GM12878 (cell line): ENCODE data around the gene SIRT3. TPM values are rescaled to one million over a fixed set of nuclear protein-coding genes. Genes with fewer than 3 reads are reported as not detected.
A peak's percentile ranks its signal among the peaks of the same experiment; 100 is the strongest.

Experiments
- ATAC-seq: fragments of 200-7000 bp; cut with Tn5 transposase; 3 replicates; pipeline ENCODE4 v1.9.1; 2020; ENCODE audit warnings: mild to moderate bottlenecking, moderate library complexity
- BruUV-seq: library from RNA; stranded (reverse); fragments of 400-500 nt; replicated peaks from 2 replicates; lab custom pipeline; 2021; lab: Mats Ljungman, UMichigan
- CTCF ChIA-PET: fragments of 300-600 bp; sonication (Branson Sonifier 250); formaldehyde crosslinking; extraction: SDS; loops from one replicate; lab custom pipeline; 2021; ENCODE audit warnings: inconsistent platforms; lab: Yijun Ruan, JAX
- POLR2A ChIA-PET: fragments of 350-600 bp; formaldehyde crosslinking; extraction: SDS; loops from one replicate; lab custom pipeline; 2021; ENCODE audit warnings: inconsistent platforms; lab: Charles Lee
- RAD21 ChIA-PET: fragments of 300-600 bp; sonication (Branson Sonifier 250); formaldehyde crosslinking; loops from one replicate; lab custom pipeline; 2023; ENCODE audit warnings: antibody characterized with exemption; ENCODE audit not compliant: unreplicated experiment; lab: Charles Lee
- SMC1A ChIA-PET: fragments of 300-600 bp; sonication (Branson Sonifier 250); formaldehyde crosslinking; loops from one replicate; lab custom pipeline; 2023; ENCODE audit not compliant: unreplicated experiment, uncharacterized antibody; lab: Charles Lee
- DNase-seq: peaks from one replicate; pipeline ENCODE4 v3.0.0-alpha.2; 2011; ENCODE audit warnings: low read depth, low spot score
- FAIRE-seq: peaks from 3 replicates; lab custom pipeline; 2011; peaks lifted over from hg19 to GRCh38; lab: Jason Lieb, UNC
- H2AFZ ChIP-seq: 2 replicates; pipeline ENCODE4 v1.6.0; 2011; ENCODE audit warnings: low read depth, low read length, control low read depth; ENCODE audit not compliant: control insufficient read depth
- H3K27ac ChIP-seq: 2 replicates; pipeline ENCODE4 v1.5.1; 2011; ENCODE audit warnings: control low read depth; ENCODE audit not compliant: control insufficient read depth, insufficient read depth
- H3K27me3 ChIP-seq, 2 experiments: replicated peaks in 1 of 2; 2 replicates each; pipeline versions ENCODE4 v1.6.0 to v1.6.1; 2011; ENCODE audit warnings: low read length in 1 of 2; ENCODE audit not compliant: control insufficient read depth in 2 of 2, insufficient read depth in 2 of 2
- H3K36me3 ChIP-seq, 2 experiments: 2 replicates each; pipeline ENCODE4 v1.5.1; 2011; ENCODE audit warnings: low read length in 1 of 2; ENCODE audit not compliant: control insufficient read depth in 2 of 2, insufficient read depth in 2 of 2
- H3K4me1 ChIP-seq: 2 replicates; pipeline ENCODE4 v1.6.1; 2011; ENCODE audit warnings: mild to moderate bottlenecking, low read length, moderate library complexity, mixed read lengths; ENCODE audit not compliant: control insufficient read depth, insufficient read depth
- H3K4me2 ChIP-seq: 2 replicates; pipeline ENCODE4 v1.6.0; 2011; ENCODE audit warnings: control low read depth; ENCODE audit not compliant: control insufficient read depth, insufficient read depth
- H3K4me3 ChIP-seq: fragments of 200-600 bp; sonication (generic); 2 replicates; pipeline ENCODE4 v1.5.1; 2016
- H3K79me2 ChIP-seq: 2 replicates; pipeline ENCODE4 v1.6.0; 2011; ENCODE audit warnings: low read length; ENCODE audit not compliant: control insufficient read depth, insufficient read depth
- H3K9ac ChIP-seq: 2 replicates; pipeline ENCODE4 v1.8.0; 2011; ENCODE audit warnings: low read length, control low read depth, mixed read lengths; ENCODE audit not compliant: control insufficient read depth, insufficient read depth
- H3K9me3 ChIP-seq: replicated peaks from 3 replicates; pipeline ENCODE4 v1.5.1; 2011; ENCODE audit warnings: mild to moderate bottlenecking, low read length; ENCODE audit not compliant: control insufficient read depth, insufficient read depth
- H4K20me1 ChIP-seq: 2 replicates; pipeline ENCODE4 v1.6.0; 2011; ENCODE audit not compliant: control insufficient read depth, insufficient read depth
- BHLHE40 ChIP-seq, 2 experiments: fragments of 450-650 bp in 1 of 2; IDR thresholded peaks; 2 replicates each; pipeline ENCODE4 v1.6.1; 2011 to 2017; ENCODE audit warnings: low read depth in 2 of 2, borderline replicate concordance in 1 of 2, improper control_type of control experiment in 1 of 2, low read length in 1 of 2, mild to moderate bottlenecking in 1 of 2
- CREB1 ChIP-seq: IDR thresholded peaks from 2 replicates; pipeline ENCODE4 v1.6.1; 2012; ENCODE audit warnings: low read depth, mild to moderate bottlenecking, inconsistent platforms
- REST ChIP-seq: IDR thresholded peaks from 2 replicates; pipeline ENCODE4 v1.6.1; 2012; ENCODE audit warnings: mild to moderate bottlenecking, low read depth, low read length
- SMC3 ChIP-seq: IDR thresholded peaks from 2 replicates; pipeline ENCODE4 v1.6.1; 2011; ENCODE audit warnings: low read length, improper control_type of control experiment, borderline replicate concordance
- ZZZ3 ChIP-seq: IDR thresholded peaks from 2 replicates; pipeline ENCODE4 v1.6.1; 2011; ENCODE audit warnings: low read depth; ENCODE audit not compliant: control insufficient read depth, insufficient read length
- WGBS: methylation state at CpG from one replicate; pipeline ENCODE4 v1.1.6; 2016; ENCODE audit warnings: low lambda C conversion rate; ENCODE audit not compliant: insufficient replicate concordance, insufficient coverage; ENCODE audit errors: missing lambda C conversion rate; 5-methylcytosine and 5-hydroxymethylcytosine counted together
- in situ Hi-C: fragments of 300-500 bp; cut with MboI; formaldehyde crosslinking; loops from 9 replicates; pipeline ENCODE4 v1.14.3; 2018; ENCODE audit warnings: mixed read lengths
- intact Hi-C: fragments of 100-400 bp; cut with micrococcal nuclease; formaldehyde crosslinking; loops from one replicate; pipeline ENCODE4 v1.14.2; 2022; ENCODE audit not compliant: unreplicated experiment
- polyA plus RNA-seq, 11 experiments: library from polyadenylated mRNA; depleted of rRNA in 4 of 11; unstranded in 6 of 11; stranded (reverse) in 5 of 11; fragments of >200 nt; fragmentation: Nextera tagmentation in 4 of 11; fragmentation: Illumina TruSeq in 1 of 11; extraction: Ambion mirVana in 4 of 11; extraction: Trizol in 1 of 11; gene quantifications; 1 replicate in 1 of 11; 2 replicates in 10 of 11; pipeline versions ENCODE4 v1.2.1 to v1.2.3, GENCODE V29; 2011 to 2016; ENCODE audit warnings: inconsistent platforms in 2 of 11, missing spikeins in 2 of 11, low read depth in 1 of 11
- total RNA-seq, 4 experiments: library from RNA; depleted of rRNA in 3 of 4; stranded (reverse); fragments of >200 nt in 3 of 4; fragmentation: Illumina TruSeq in 1 of 4; extraction: Trizol in 1 of 4; gene quantifications; 2 replicates each; pipeline versions ENCODE4 v1.2.1 to v1.2.3, GENCODE V29; 2013 to 2021
- TF ChIP-seq, protein P1 (sequence below): fragments of 450-650 bp; IDR thresholded peaks from 2 replicates; pipeline ENCODE4 v1.6.1; 2017; ENCODE audit warnings: mild to moderate bottlenecking, moderate library complexity

The SIRT3 gene
- total and polyA plus RNA-seq, 10 of the 15 experiments (the other 5 are each of a cell fraction or from before 2014, with no cell fraction given), result 0.90 to 23.2 (median 12.6) TPM

- TF ChIP-seq, protein P1, sequence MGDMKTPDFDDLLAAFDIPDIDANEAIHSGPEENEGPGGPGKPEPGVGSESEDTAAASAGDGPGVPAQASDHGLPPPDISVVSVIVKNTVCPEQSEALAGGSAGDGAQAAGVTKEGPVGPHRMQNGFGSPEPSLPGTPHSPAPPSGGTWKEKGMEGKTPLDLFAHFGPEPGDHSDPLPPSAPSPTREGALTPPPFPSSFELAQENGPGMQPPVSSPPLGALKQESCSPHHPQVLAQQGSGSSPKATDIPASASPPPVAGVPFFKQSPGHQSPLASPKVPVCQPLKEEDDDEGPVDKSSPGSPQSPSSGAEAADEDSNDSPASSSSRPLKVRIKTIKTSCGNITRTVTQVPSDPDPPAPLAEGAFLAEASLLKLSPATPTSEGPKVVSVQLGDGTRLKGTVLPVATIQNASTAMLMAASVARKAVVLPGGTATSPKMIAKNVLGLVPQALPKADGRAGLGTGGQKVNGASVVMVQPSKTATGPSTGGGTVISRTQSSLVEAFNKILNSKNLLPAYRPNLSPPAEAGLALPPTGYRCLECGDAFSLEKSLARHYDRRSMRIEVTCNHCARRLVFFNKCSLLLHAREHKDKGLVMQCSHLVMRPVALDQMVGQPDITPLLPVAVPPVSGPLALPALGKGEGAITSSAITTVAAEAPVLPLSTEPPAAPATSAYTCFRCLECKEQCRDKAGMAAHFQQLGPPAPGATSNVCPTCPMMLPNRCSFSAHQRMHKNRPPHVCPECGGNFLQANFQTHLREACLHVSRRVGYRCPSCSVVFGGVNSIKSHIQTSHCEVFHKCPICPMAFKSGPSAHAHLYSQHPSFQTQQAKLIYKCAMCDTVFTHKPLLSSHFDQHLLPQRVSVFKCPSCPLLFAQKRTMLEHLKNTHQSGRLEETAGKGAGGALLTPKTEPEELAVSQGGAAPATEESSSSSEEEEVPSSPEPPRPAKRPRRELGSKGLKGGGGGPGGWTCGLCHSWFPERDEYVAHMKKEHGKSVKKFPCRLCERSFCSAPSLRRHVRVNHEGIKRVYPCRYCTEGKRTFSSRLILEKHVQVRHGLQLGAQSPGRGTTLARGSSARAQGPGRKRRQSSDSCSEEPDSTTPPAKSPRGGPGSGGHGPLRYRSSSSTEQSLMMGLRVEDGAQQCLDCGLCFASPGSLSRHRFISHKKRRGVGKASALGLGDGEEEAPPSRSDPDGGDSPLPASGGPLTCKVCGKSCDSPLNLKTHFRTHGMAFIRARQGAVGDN, result no peak
- no peak for TF ChIP-seq ZZZ3
- no peak for TF ChIP-seq CREB1
- TF ChIP-seq, all 136 proteins: peak for 0
Measured at GRCh38 chr11:280706-281485, 44.8 kb upstream of the SIRT3 start (continued).

- no peaks in the 10 kb centered on the region; the same call in 2 of the 3 replicates for H3K9me3 ChIP-seq
- no peak overlapping the region for H3K4me2 ChIP-seq
- peaks cover 15 to 20% of the 10 kb centered on the region in 2 experiments for H3K27me3 ChIP-seq
- SMC1A ChIA-PET, result no interaction called here
- ATAC-seq (peak; percentile 70), DNase-seq (no peak), FAIRE-seq (no peak)
- BruUV-seq, result no TSS peak
- in situ Hi-C loops (no loop called here), intact Hi-C loops (no loop called here)
- no peaks in the 10 kb centered on the region for H3K79me2 ChIP-seq
- POLR2A ChIA-PET, result interaction anchor here (0.6 kb wide), 1 partner anchor 60 kb away, joined by 3 read pairs; no protein-coding TSS in a partner anchor
- CTCF ChIA-PET, result no interaction called here
- no peaks in the 10 kb centered on the region for H3K36me3 ChIP-seq
- H2AFZ ChIP-seq, result no peak overlapping the region
- H3K4me1 ChIP-seq, result no peaks in the 10 kb centered on the region; the same call in 1 of the 2 replicates
- WGBS, result 44% methylated on average over 62 of the region's 85 CpGs
- H3K9ac ChIP-seq, result no peak overlapping the region
- TF ChIP-seq BHLHE40 (IDR thresholded peaks at IDR 0.05; ENCODE audit: borderline replicate concordance in 1 of 2, low read depth in 2 of 2, low read length in 1 of 2), result peak; percentile 43 to 83; a peak in 2 of 4 replicates
- TF ChIP-seq SMC3, result no peak
- peak; percentile 72; the same call in 1 of the 2 replicates for TF ChIP-seq REST
- H3K27ac ChIP-seq, result no peak overlapping the region
- no peak overlapping the region for H3K4me3 ChIP-seq
- RAD21 ChIA-PET, result no interaction called here
- no peaks in the 10 kb centered on the region for H4K20me1 ChIP-seq
Measured at GRCh38 chr11:279966-280705, 44.0 kb upstream of the SIRT3 start.
